Measurements from ENCODE around the gene SLC2A13.

DNA sequence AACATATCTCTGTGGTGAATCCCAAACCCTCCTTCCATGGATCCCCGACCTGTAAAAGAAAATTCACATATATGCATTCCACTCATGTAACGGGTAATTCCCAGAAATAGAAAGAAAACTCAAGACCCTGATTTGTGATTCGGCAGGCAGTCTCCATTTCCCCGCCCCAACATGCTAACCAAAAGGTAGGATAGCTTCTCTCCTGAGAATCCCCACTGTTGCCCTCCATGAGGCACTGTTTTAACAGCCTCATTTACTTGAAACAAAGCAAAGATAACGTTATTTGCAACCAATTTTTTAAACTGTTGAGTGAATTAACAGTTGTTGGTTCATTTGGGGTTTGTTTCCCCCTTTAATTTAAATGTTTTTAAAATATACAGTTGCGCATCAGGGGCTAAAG lies 774 bp upstream of the SLC2A13 start:
- TF ChIP-seq, protein P1, sequence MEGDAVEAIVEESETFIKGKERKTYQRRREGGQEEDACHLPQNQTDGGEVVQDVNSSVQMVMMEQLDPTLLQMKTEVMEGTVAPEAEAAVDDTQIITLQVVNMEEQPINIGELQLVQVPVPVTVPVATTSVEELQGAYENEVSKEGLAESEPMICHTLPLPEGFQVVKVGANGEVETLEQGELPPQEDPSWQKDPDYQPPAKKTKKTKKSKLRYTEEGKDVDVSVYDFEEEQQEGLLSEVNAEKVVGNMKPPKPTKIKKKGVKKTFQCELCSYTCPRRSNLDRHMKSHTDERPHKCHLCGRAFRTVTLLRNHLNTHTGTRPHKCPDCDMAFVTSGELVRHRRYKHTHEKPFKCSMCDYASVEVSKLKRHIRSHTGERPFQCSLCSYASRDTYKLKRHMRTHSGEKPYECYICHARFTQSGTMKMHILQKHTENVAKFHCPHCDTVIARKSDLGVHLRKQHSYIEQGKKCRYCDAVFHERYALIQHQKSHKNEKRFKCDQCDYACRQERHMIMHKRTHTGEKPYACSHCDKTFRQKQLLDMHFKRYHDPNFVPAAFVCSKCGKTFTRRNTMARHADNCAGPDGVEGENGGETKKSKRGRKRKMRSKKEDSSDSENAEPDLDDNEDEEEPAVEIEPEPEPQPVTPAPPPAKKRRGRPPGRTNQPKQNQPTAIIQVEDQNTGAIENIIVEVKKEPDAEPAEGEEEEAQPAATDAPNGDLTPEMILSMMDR (IDR thresholded peaks at IDR 0.05 in 8 of 11, conservative IDR thresholded peaks at IDR 0.05 in 3 of 11): no peak
- TF ChIP-seq POLR2AphosphoS5 (IDR thresholded peaks at IDR 0.05): no peak
